Type B pancreatic cell (in vitro differentiated cells): ENCODE data around the gene TRIM65. TPM values are rescaled to one million over a fixed set of nuclear protein-coding genes. Genes with fewer than 3 reads are reported as not detected.
"Not testable (repeated sequence)": the region's sequence is repeated elsewhere in the genome, so short reads cannot be mapped to it uniquely, and the experiment has no call there.

Experiments used
- DNase-seq: peaks from one replicate; pipeline ENCODE4 v3.0.0; 2021; ENCODE audit warnings: mixed read lengths; ENCODE audit not compliant: unreplicated experiment; ENCODE audit errors: extremely low spot score
- H3K27ac Mint-ChIP-seq: 2 replicates; pipeline ENCODE4 v1.8.0; 2021; ENCODE audit warnings: mild to moderate bottlenecking, mixed read lengths
- H3K27me3 Mint-ChIP-seq: 2 replicates; pipeline ENCODE4 v1.8.0; 2021; ENCODE audit warnings: mixed read lengths
- H3K36me3 Mint-ChIP-seq: 2 replicates; pipeline ENCODE4 v1.8.0; 2021; ENCODE audit warnings: mixed read lengths
- H3K4me1 Mint-ChIP-seq: one replicate; pipeline ENCODE4 v1.8.0; 2021; ENCODE audit warnings: mixed read lengths; ENCODE audit not compliant: unreplicated experiment
- H3K4me3 Mint-ChIP-seq: 2 replicates; pipeline ENCODE4 v1.8.0; 2021; ENCODE audit warnings: mild to moderate bottlenecking, mixed read lengths
- H3K9me3 Mint-ChIP-seq: 2 replicates; pipeline ENCODE4 v1.8.0; 2021; ENCODE audit warnings: mixed read lengths
- CTCF ChIP-seq: fragments of 200-600 bp; sonication (generic); conservative IDR thresholded peaks from 2 replicates; pipeline ENCODE4 v1.5.0; 2021; ENCODE audit warnings: antibody characterized with exemption, mild to moderate bottlenecking
- total RNA-seq: library from RNA; stranded (reverse); gene quantifications from 2 replicates; pipeline ENCODE4 v1.2.1, GENCODE V29; 2021; ENCODE audit warnings: low replicate concordance

Gene TRIM65
- total RNA-seq, 1 donor from 2014 or later: 19.0 TPM

- Mint-ChIP-seq H3K27me3 (no peaks in the 10 kb centered on the region), H3K4me3 (no peak overlapping the region), H3K9me3 (no peaks in the 10 kb centered on the region), H3K27ac (no peak overlapping the region), H3K36me3 (no peaks in the 10 kb centered on the region), H3K4me1 (peaks cover 10% of the 10 kb centered on the region)
- no peak for DNase-seq
- no peak for TF ChIP-seq CTCF
Observed at GRCh38 chr17:75854881-75855309, 41.9 kb downstream of the TRIM65 start.

DNA sequence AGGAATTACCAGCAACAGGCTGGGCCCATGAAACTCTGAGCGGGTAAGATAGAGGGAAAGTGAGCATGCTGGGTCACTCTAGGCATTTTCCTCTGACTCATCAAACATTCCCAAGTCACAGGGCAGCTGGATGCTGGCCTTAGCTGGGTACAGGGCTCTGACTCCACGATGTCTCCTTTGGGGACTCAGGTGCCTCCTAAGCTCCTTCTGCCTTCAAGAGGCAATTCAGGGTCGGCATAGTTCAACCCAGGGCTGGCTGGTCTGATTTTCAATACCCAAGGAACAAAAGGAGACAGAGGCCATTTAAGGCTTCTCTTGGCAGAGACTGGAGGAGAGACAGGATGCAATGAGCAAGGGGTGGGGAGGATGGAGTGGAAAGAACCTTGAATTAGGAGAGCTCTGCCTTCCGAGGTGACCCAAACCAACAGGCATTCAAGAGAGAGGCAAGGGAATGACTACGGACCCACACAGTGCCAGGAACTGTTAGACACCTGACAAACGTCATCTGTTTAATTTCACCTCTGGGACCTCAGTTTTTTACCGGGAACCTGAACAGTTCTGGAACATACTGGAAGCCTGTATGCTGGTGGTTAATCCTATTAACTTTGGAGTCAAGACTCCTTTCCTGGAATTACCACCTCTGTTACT, 42.5 kb downstream of the TRIM65 start:
- H3K9me3 Mint-ChIP-seq: no peaks in the 10 kb centered on the region
- H3K4me3 Mint-ChIP-seq: no peak overlapping the region
- DNase-seq: no peak
- no peak for TF ChIP-seq CTCF
- no peak overlapping the region for H3K27ac Mint-ChIP-seq
- H3K36me3 Mint-ChIP-seq: no peaks in the 10 kb centered on the region
- peaks cover 10% of the 10 kb centered on the region for H3K4me1 Mint-ChIP-seq
- no peaks in the 10 kb centered on the region for H3K27me3 Mint-ChIP-seq

- peaks cover under 1% of the 10 kb centered on the region for H3K36me3 Mint-ChIP-seq
- TF ChIP-seq CTCF: no peak
- no peak for DNase-seq
- peak overlapping the region; percentile 63 for H3K27ac Mint-ChIP-seq
- peaks cover 10% of the 10 kb centered on the region for H3K4me1 Mint-ChIP-seq
- no peaks in the 10 kb centered on the region for H3K9me3 Mint-ChIP-seq
- no peaks in the 10 kb centered on the region for H3K27me3 Mint-ChIP-seq
- H3K4me3 Mint-ChIP-seq: peak overlapping the region; percentile 65
Observed at GRCh38 chr17:75853433-75853832, 43.3 kb downstream of the TRIM65 start.

GRCh38 chr17:75851693-75851991, 45.1 kb downstream of the TRIM65 start:
- not testable (repeated sequence) for DNase-seq, H3K4me3 Mint-ChIP-seq

GRCh38 chr17:75850928-75851692, 45.6 kb downstream of the TRIM65 start:
- Mint-ChIP-seq H3K4me3 (no peak overlapping the region), H3K27me3 (no peaks in the 10 kb centered on the region), H3K9me3 (no peaks in the 10 kb centered on the region), H3K27ac (no peak overlapping the region), H3K36me3 (peaks cover 3% of the 10 kb centered on the region), H3K4me1 (peaks cover 6% of the 10 kb centered on the region)
- DNase-seq: no peak
- no peak for TF ChIP-seq CTCF

More at GRCh38 chr17:75851693-75851991, 45.1 kb downstream of the TRIM65 start:
- not testable (repeated sequence) for H3K4me1 Mint-ChIP-seq, H3K36me3 Mint-ChIP-seq, H3K9me3 Mint-ChIP-seq, H3K27ac Mint-ChIP-seq, H3K27me3 Mint-ChIP-seq

DNA sequence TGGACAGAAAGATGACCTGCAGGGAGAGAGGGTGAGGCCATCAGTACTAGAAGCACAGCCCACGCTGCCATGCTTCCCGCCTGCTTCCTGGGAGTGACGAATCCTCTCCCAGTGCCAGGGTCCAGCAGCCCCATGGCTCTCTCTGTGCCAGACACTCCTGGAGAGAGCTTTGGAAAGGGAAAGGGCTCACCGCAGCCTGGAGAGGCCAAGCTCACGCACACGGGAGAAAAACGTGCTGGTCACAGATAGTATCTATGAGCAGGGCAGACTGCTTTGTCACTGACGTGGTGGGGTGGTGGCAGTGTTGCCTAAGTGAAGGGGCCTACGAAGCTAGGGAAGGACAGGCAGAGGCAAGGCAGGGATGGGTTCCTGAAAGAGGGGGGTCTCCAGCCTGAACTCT, 47.0 kb downstream of the TRIM65 start:
- no peak for DNase-seq
- Mint-ChIP-seq H3K27me3 (no peaks in the 10 kb centered on the region), H3K4me3 (no peak overlapping the region), H3K4me1 (peaks cover 17% of the 10 kb centered on the region), H3K36me3 (peaks cover 3% of the 10 kb centered on the region), H3K9me3 (no peaks in the 10 kb centered on the region), H3K27ac (no peak overlapping the region)
- no peak for TF ChIP-seq CTCF
